ENCODE data around the gene HDDC2.

Gene HDDC2

DNA sequence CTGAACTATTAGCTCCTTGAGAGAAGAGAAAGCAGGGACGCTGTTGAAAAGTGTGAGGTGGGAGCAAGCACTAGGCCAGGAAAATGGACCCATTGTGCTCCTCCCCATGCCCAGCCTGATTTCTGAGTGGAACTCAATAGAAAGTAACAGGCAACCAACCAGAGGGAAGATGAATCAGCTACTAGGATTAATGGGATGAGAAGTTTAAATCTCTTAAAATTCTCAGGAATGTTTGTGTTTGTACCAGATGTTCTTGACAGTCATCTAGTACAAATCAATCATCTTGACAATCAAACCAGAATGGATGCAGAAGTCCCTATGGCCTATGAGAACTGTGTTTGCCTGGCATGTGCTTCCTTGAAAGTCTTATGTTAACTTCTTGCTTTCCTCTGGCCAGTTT, 48.9 kb downstream of the HDDC2 start:
- Mint-ChIP-seq H3K36me3 (no peaks in the 10 kb centered on the region), H3K4me1 (no peaks in the 10 kb centered on the region), H3K27me3 (peaks cover 3% of the 10 kb centered on the region), H3K27ac (no peak overlapping the region), H3K9me3 (no peaks in the 10 kb centered on the region), H3K4me3 (no peak overlapping the region)
- ATAC-seq (ENCODE audit: low read depth) (no peak), DNase-seq (ENCODE audit: low spot score in 2 of 2) (no peak)

DNA sequence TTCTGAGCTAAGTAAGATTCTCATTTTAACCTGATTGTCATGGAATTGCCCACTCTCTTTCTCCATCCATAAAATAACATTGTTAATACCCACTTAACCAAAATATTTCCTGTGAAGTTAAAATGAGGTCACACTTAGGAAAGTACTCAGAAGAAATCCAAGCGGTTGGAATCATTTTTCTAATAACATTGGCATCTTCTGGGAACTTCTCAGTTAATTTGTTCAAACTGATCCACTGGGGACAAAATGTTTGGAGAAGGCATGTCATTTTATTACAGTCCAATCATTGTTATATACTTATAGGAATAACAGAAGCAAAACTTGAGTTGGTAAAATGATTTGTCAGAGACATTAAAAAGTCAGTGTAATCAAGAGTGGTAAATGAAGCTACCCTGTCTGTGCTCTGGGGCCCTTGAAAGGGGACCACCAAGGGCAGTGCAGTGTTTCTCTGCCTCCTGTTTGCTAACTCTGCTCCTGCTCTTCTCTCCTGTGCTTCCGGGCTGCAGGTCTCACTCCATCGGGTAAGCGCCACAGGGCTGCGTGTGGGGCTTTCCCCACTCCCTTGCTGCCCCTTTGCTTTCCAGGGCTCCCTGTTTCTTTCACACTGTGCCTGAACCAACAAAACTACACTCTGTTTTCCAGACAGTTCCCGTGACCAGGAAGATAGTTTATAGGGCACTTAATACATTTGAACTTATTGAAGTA, 50.1 kb downstream of the HDDC2 start:
- Mint-ChIP-seq H3K36me3 (no peaks in the 10 kb centered on the region), H3K4me3 (no peak overlapping the region), H3K4me1 (no peaks in the 10 kb centered on the region), H3K9me3 (no peaks in the 10 kb centered on the region), H3K27ac (no peak overlapping the region), H3K27me3 (peaks cover 6% of the 10 kb centered on the region)
- no peak for ATAC-seq (ENCODE audit: low read depth)
- no peak for DNase-seq (ENCODE audit: low spot score in 2 of 2)

DNA sequence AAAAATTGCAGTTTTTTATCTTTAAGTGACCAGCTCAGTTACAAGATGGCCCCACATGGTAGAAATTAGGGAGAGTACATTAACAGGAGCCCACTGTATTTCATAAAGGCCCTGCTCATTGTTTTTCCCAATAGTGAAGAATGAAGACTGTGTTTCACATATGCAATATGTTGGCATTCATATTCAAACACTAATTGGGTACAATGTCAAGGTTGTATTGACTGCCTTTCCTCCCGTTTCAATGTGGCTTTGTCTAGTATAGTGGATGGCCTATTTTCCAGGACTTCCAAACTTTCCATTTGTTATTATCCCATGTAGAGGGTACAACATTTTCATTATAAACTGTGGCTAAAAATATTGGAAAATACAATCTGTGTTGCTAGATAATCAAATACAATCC, 51.3 kb downstream of the HDDC2 start:
- Mint-ChIP-seq H3K36me3 (no peaks in the 10 kb centered on the region), H3K4me3 (no peak overlapping the region), H3K4me1 (no peaks in the 10 kb centered on the region), H3K27ac (no peak overlapping the region), H3K9me3 (no peaks in the 10 kb centered on the region), H3K27me3 (peaks cover 6% of the 10 kb centered on the region)
- no peak for ATAC-seq (ENCODE audit: low read depth)
- no peak for DNase-seq (ENCODE audit: low spot score in 2 of 2)

DNA sequence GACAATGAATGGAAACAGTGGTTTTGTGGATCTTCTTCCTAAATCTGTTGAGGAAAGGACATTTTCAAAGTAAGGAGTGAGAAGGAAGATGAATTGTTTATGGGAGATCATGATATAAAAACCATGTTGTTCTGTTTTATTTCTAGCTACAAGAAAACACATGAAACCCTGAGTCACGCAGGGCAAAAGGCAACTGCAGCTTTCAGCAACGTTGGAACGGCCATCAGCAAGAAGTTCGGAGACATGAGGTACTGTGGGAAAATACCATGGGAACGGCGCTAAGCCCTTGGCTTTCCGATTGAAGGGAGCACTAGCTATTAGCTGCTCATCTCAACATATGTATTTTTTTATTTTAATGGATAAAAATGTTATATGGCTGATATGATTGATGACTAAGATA, 53.6 kb downstream of the HDDC2 start:
- Mint-ChIP-seq H3K27me3 (peaks cover 6% of the 10 kb centered on the region), H3K36me3 (no peaks in the 10 kb centered on the region), H3K4me3 (no peak overlapping the region), H3K9me3 (peaks cover 3% of the 10 kb centered on the region), H3K27ac (no peak overlapping the region), H3K4me1 (no peaks in the 10 kb centered on the region)
- ATAC-seq (ENCODE audit: low read depth) (no peak), DNase-seq (ENCODE audit: low spot score in 2 of 2) (no peak)

DNA sequence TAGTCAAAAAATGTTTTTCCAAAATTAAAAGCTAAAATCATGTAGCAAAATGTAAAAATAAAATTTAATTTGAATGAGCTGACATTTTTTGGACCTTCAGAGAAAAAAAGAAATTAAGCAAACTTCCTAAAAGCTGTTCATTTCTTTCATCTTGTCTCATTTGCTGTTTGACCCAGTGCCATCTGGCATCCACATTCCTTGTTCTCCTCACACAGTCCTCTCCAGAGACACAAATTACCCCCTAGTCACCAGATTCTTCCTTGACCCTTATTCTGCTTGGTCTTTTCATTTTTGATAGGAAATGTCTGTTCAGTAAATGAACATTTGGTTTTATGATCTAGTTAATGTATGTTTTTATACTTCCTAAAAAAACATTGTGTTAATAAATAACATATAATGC, 55.2 kb downstream of the HDDC2 start:
- no peaks in the 10 kb centered on the region for H3K4me1 Mint-ChIP-seq
- H3K36me3 Mint-ChIP-seq, result no peaks in the 10 kb centered on the region
- no peak overlapping the region for H3K4me3 Mint-ChIP-seq
- no peak for ATAC-seq (ENCODE audit: low read depth)
- DNase-seq (ENCODE audit: low spot score in 2 of 2), result no peak
- peaks cover 8% of the 10 kb centered on the region for H3K27me3 Mint-ChIP-seq
- H3K9me3 Mint-ChIP-seq, result peaks cover 15% of the 10 kb centered on the region
- H3K27ac Mint-ChIP-seq, result no peak overlapping the region

DNA sequence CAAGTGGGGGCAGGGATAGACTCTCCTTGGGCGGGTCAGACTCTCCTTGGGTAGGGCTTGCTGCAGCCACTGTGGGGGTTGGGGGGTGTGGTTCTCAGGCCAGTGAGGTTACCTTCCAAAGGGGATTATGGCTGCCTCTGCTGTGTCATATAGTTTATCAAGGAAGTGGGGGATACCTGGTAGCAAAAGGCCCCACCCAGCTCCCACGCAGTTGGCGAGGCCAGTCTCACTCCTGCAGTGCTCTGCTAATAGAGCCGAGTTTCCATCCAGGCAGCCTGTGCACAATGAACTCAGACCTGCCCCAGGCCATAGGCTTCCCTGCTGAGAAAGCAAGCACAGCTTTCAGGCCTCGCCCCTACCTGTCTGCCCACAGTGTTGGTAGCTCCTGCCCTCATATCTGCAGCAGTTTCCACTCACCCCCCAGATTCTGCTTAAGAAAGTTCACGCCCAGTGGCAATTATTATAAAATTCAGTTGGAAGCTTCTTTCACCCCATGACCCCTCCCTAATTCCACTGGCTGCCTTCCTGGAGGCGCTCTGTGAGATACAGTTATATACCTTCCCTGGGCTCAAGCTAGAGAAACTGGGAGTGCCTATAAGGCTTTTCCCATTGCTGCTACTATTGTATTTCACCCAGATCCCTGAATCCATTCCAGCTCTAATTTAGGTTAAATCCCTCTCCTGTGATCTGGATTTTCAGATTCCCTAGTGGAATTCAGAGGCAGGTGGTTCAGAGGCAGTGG, 56.1 kb downstream of the HDDC2 start:
- ATAC-seq (ENCODE audit: low read depth) (no peak), DNase-seq (ENCODE audit: low spot score in 2 of 2) (no peak)
- peaks cover 8% of the 10 kb centered on the region for H3K27me3 Mint-ChIP-seq
- H3K4me1 Mint-ChIP-seq, result no peaks in the 10 kb centered on the region
- H3K9me3 Mint-ChIP-seq, result peaks cover 23% of the 10 kb centered on the region
- H3K27ac Mint-ChIP-seq, result no peak overlapping the region
- no peak overlapping the region for H3K4me3 Mint-ChIP-seq
- H3K36me3 Mint-ChIP-seq, result no peaks in the 10 kb centered on the region

DNA sequence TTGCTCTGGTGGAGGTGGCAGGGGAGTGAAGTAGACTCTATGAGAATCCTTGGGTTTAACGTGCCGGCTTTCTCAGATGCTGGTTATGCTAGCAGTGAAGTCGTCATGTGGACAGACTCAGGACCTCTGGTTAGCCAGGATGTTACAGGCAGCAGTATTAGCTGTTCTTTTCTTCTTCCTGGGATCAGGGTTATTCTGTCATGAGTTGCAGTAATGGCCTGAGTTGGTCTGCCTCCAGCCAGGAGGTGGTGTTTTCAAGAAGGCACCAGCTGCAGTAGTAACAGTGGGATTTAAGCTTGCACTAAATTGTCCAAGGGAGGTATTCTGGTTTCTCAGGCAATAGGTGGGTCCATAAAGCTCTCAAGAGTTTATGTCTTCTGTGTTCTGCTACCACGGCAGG, 56.7 kb downstream of the HDDC2 start:
- Mint-ChIP-seq H3K36me3 (no peaks in the 10 kb centered on the region), H3K27me3 (peaks cover 8% of the 10 kb centered on the region), H3K27ac (no peak overlapping the region), H3K9me3 (peaks cover 27% of the 10 kb centered on the region), H3K4me1 (no peaks in the 10 kb centered on the region), H3K4me3 (no peak overlapping the region)
- DNase-seq (ENCODE audit: low spot score in 2 of 2) (no peak), ATAC-seq (ENCODE audit: low read depth) (no peak)

DNA sequence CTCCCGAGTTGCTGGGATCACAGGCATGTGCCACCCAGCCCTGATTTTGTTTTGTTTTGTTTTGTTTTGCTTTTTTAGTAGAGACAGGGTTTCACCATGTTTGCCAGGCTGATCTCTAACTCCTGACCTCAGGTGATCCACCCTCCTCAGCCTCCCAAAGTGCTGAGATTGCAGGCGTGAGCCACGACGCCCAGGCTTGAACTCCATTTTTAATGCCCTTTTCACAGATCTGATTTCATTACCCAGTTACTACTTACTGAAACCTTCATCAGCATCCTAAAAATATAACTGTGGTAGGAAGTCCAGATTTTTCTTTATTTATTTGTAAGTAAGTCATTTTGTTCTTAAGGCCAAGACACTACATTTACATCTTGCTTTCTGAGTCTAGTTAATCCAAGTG, 64.0 kb downstream of the HDDC2 start:
- H3K9me3 Mint-ChIP-seq, result peaks cover 23% of the 10 kb centered on the region
- no peak for ATAC-seq (ENCODE audit: low read depth)

DNA sequence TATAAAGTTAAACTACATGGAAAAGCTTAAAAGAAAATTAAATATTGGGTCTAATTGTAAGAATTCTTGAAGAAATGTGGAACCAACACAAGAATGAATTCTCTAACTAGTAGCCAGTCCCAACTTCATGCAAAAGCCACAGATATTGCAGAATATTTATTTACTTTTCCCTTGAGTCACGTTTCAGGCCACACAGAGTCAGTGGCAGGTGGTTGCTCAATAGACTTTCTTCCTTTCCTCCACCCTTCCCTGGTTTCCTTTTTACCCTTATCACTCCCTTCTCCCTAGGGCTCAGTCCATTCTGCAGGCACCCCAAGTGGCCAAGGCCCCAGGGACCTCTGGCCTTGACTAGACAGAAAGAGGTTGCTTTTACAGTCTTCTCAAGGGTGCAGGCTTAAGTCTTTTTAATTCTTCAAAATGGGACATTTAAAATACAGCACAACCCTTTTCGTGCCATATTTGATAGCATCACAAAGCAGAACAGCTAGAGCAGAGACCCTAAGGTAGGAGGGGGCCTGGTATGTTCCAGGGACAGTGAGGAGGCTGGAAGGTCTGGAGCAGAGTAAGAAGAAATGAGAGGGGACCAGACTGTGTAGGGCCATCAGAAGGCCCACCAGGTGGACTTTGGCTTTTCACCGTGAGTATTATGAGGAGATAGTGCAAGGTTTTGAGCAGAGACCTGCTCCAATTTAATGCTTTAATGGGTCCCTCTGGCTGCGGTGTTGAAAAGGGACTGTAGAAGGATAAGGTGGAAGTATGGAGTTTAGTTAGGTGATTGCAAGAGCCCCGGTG, 65.0 kb downstream of the HDDC2 start:
- no peak for ATAC-seq (ENCODE audit: low read depth)
- peaks cover 16% of the 10 kb centered on the region for H3K9me3 Mint-ChIP-seq

More for the DNA sequence above, 64.0 kb downstream of the HDDC2 start:
- Mint-ChIP-seq H3K27ac (no peak overlapping the region), H3K36me3 (no peaks in the 10 kb centered on the region), H3K27me3 (peaks cover 2% of the 10 kb centered on the region), H3K4me1 (no peaks in the 10 kb centered on the region), H3K4me3 (no peak overlapping the region)
- DNase-seq (ENCODE audit: low spot score in 2 of 2), result no peak

DNA sequence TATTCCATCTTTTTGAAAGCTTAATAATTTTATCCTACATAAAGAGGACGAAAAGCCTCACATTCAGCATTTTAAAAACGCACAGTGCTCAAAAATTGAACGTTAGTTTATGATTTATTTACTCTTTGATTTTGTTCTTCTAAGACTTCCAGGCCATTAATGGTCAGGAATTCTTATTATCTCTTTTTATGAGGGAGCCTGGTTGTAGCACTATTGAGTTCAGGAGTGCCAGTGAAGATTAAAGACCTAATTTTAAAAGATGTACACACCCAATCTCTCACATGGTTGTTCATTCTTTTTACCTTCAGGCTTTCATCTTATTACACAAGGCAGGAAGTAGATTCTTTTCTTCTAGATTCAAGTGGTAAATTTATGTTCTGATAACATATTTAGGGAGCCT, 68.6 kb downstream of the HDDC2 start:
- no peak for ATAC-seq (ENCODE audit: low read depth)

More for the DNA sequence above, 65.0 kb downstream of the HDDC2 start:
- no peak for DNase-seq (ENCODE audit: low spot score in 2 of 2)
- Mint-ChIP-seq H3K36me3 (no peaks in the 10 kb centered on the region), H3K27me3 (no peaks in the 10 kb centered on the region), H3K4me3 (no peak overlapping the region), H3K27ac (no peak overlapping the region), H3K4me1 (no peaks in the 10 kb centered on the region)

DNA sequence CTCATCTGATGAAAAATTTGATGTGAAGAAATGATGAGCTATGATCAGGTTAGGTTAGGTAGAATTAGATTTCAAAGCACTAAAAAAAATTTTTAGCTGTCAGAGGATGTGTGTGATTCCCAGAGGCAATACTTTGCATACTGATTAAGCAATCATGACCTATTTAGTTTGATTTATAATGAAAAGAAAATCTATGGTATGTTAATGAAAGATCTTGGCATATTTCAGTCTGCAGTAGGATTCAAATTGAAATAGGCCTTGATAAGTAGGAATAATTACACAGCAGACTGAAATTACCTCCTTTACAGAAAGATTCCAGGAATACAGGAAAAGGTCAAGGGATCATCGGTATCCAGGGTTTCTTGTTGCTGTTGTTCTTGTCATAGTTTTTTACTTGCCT, 69.3 kb downstream of the HDDC2 start:
- DNase-seq (ENCODE audit: low spot score in 2 of 2), result no peak
- Mint-ChIP-seq H3K4me3 (no peak overlapping the region), H3K27me3 (no peaks in the 10 kb centered on the region), H3K27ac (no peak overlapping the region), H3K36me3 (no peaks in the 10 kb centered on the region), H3K4me1 (no peaks in the 10 kb centered on the region), H3K9me3 (no peaks in the 10 kb centered on the region)
- no peak for ATAC-seq (ENCODE audit: low read depth)

More for the DNA sequence above, 68.6 kb downstream of the HDDC2 start:
- Mint-ChIP-seq H3K9me3 (no peaks in the 10 kb centered on the region), H3K27ac (no peak overlapping the region), H3K36me3 (no peaks in the 10 kb centered on the region), H3K4me3 (no peak overlapping the region), H3K27me3 (no peaks in the 10 kb centered on the region), H3K4me1 (no peaks in the 10 kb centered on the region)
- DNase-seq (ENCODE audit: low spot score in 2 of 2), result no peak

DNA sequence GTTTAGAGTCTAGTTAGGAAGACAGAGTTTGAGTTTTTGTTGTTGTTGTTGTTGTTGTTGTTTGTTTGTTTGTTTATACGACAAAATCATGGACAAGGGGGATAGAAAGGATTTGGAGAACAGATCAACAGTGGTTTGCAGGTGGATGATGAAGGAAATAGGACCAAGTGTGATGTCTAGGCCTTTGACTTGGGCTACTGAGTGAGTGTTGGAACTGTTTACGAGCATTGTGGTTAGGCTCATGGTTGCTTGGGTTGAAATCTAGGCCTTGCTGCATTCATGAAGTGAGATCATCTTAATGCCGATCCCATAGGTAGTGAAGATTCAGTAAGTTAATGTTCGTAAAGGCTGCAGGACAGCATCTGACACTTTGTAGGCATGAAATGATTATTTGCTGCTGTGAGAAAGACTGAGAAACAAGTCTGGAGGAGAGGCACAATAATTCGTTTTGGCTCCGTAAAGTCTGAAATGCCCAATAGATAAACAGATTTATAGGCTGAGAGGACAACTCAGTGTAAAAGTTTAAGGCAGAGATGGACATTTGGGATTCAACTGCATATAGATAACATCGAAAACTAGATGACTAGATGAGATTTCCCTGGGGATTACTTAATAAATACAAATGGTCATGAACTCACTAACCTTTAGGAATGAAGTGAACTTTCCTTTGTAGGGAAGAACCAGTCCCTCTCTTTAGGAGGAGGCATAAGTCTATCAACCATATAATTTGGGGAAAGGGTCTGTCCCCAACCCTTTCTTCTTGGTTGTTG, 70.0 kb downstream of the HDDC2 start:
- H3K36me3 Mint-ChIP-seq, result no peaks in the 10 kb centered on the region
- H3K4me3 Mint-ChIP-seq, result no peak overlapping the region
- no peak overlapping the region for H3K27ac Mint-ChIP-seq
- no peaks in the 10 kb centered on the region for H3K27me3 Mint-ChIP-seq
- ATAC-seq (ENCODE audit: low read depth) (no peak), DNase-seq (ENCODE audit: low spot score in 2 of 2) (no peak)
- no peaks in the 10 kb centered on the region for H3K9me3 Mint-ChIP-seq
- H3K4me1 Mint-ChIP-seq, result no peaks in the 10 kb centered on the region

DNA sequence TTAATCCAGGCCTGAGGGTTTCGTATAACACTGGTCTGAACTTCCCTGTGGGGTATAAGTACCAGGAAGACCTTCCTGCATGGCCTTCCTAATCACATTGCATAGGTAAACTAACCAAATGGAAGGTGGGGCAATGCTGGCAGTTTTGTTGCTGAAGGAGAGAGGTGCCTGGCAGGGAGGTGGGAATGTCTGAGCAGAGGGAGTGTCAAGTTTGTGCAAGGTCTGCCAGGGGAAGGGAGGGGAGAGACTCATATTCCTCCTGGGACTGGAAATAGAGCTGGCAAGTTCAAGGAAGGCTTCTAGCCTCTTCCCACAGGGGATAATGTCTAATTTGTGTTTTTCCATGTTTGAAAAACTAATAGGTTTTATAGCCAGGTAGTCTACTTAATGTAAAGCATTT, 70.6 kb downstream of the HDDC2 start:
- Mint-ChIP-seq H3K27ac (no peak overlapping the region), H3K9me3 (no peaks in the 10 kb centered on the region), H3K4me1 (no peaks in the 10 kb centered on the region), H3K4me3 (no peak overlapping the region), H3K27me3 (no peaks in the 10 kb centered on the region), H3K36me3 (no peaks in the 10 kb centered on the region)
- no peak for DNase-seq (ENCODE audit: low spot score in 2 of 2)
- no peak for ATAC-seq (ENCODE audit: low read depth)

DNA sequence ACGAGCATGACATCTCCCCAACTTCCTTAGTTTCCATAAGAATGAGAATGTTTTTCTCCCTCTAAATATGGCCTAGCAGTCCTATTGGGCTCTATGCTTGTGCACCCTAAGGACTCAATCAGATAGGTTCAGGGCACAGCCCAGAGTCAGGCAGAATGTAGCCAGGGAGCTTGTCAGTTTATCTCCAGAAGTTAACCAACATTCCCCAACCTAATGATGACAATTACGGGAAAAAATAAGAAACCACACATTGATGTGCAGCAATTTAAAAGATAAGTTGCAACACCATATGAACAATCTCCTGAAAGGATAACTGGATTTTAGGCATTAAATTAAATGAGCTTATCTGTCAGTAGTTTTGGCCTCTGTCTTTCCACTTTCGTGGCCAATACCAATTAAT, 71.1 kb downstream of the HDDC2 start:
- ATAC-seq (ENCODE audit: low read depth), result no peak
- Mint-ChIP-seq H3K9me3 (no peaks in the 10 kb centered on the region), H3K27ac (no peak overlapping the region), H3K4me3 (no peak overlapping the region), H3K27me3 (no peaks in the 10 kb centered on the region), H3K4me1 (no peaks in the 10 kb centered on the region), H3K36me3 (no peaks in the 10 kb centered on the region)
- DNase-seq (ENCODE audit: low spot score in 2 of 2), result no peak
